Measurements from ENCODE around the gene ZNF76. TPM values are rescaled to one million over a fixed set of nuclear protein-coding genes. Genes with fewer than 3 reads are reported as not detected.

Gene ZNF76
- total and polyA plus RNA-seq, 2 of the 13 experiments (the other 11 are each of a cell fraction or from before 2014, with no cell fraction given) = 13.2 to 26.4 TPM

- TF ChIP-seq ZNF7 (CRISPR knock-in tag; IDR thresholded peaks at IDR 0.05) (no peak), ZNF263 (CRISPR knock-in tag; IDR thresholded peaks at IDR 0.05) (peak; percentile 48; the same call in 1 of the 2 replicates), ZNF746 (CRISPR knock-in tag; IDR thresholded peaks at IDR 0.05) (no peak), RFXAP (CRISPR knock-in tag; IDR thresholded peaks at IDR 0.05; ENCODE audit: borderline replicate concordance) (peak; percentile 78; the same call in 1 of the 2 replicates), ZNF749 (CRISPR knock-in tag; IDR thresholded peaks at IDR 0.05; ENCODE audit: borderline replicate concordance) (peak; percentile 85; the same call in 1 of the 2 replicates), FOXO1 (CRISPR knock-in tag; IDR thresholded peaks at IDR 0.05) (peak; percentile 80), SMARCE1 (IDR thresholded peaks at IDR 0.05; ENCODE audit: borderline replicate concordance) (no peak), DR1 (CRISPR knock-in tag; IDR thresholded peaks at IDR 0.05) (peak; percentile 30; the same call in 1 of the 2 replicates), NFYC (CRISPR knock-in tag; IDR thresholded peaks at IDR 0.05) (peak; percentile 82), MXD3 (CRISPR knock-in tag; IDR thresholded peaks at IDR 0.05) (peak; percentile 78; the same call in 1 of the 2 replicates), PATZ1 (CRISPR knock-in tag; IDR thresholded peaks at IDR 0.05) (peak; percentile 75), SALL2 (CRISPR knock-in tag; IDR thresholded peaks at IDR 0.05) (peak; percentile 82; the same call in 1 of the 2 replicates), MIER3 (CRISPR knock-in tag; IDR thresholded peaks at IDR 0.05; ENCODE audit: borderline replicate concordance) (peak; percentile 95), ZNF296 (CRISPR knock-in tag; conservative IDR thresholded peaks at IDR 0.05) (no peak), MXI1 (IDR thresholded peaks at IDR 0.05; ENCODE audit: borderline replicate concordance, low read depth, low read length) (peak; percentile 94; the same call in 1 of the 3 replicates), AHR (CRISPR knock-in tag; IDR thresholded peaks at IDR 0.05) (peak; percentile 77; the same call in 1 of the 2 replicates), IKZF4 (CRISPR knock-in tag; IDR thresholded peaks at IDR 0.05; ENCODE audit: borderline replicate concordance, low read depth, not compliant biosample characterization) (no peak)
- TF ChIP-seq, protein P1, sequence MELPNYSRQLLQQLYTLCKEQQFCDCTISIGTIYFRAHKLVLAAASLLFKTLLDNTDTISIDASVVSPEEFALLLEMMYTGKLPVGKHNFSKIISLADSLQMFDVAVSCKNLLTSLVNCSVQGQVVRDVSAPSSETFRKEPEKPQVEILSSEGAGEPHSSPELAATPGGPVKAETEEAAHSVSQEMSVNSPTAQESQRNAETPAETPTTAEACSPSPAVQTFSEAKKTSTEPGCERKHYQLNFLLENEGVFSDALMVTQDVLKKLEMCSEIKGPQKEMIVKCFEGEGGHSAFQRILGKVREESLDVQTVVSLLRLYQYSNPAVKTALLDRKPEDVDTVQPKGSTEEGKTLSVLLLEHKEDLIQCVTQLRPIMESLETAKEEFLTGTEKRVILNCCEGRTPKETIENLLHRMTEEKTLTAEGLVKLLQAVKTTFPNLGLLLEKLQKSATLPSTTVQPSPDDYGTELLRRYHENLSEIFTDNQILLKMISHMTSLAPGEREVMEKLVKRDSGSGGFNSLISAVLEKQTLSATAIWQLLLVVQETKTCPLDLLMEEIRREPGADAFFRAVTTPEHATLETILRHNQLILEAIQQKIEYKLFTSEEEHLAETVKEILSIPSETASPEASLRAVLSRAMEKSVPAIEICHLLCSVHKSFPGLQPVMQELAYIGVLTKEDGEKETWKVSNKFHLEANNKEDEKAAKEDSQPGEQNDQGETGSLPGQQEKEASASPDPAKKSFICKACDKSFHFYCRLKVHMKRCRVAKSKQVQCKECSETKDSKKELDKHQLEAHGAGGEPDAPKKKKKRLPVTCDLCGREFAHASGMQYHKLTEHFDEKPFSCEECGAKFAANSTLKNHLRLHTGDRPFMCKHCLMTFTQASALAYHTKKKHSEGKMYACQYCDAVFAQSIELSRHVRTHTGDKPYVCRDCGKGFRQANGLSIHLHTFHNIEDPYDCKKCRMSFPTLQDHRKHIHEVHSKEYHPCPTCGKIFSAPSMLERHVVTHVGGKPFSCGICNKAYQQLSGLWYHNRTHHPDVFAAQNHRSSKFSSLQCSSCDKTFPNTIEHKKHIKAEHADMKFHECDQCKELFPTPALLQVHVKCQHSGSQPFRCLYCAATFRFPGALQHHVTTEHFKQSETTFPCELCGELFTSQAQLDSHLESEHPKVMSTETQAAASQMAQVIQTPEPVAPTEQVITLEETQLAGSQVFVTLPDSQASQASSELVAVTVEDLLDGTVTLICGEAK (IDR thresholded peaks at IDR 0.05) = no peak
- TF ChIP-seq, protein P1 (CRISPR knock-in tag; IDR thresholded peaks at IDR 0.05) = no peak; the same call in 1 of the 2 replicates
Observed at GRCh38 chr6:35342258-35343091, 82.9 kb downstream of the ZNF76 start, which contains the start of gene PPARD (continued).
